ENCODE results near the gene LRRC37A2.
"Not testable (repeated sequence)": the region's sequence is repeated elsewhere in the genome, so short reads cannot be mapped to it uniquely, and the experiment has no call there.

LRRC37A2 gene

DNA sequence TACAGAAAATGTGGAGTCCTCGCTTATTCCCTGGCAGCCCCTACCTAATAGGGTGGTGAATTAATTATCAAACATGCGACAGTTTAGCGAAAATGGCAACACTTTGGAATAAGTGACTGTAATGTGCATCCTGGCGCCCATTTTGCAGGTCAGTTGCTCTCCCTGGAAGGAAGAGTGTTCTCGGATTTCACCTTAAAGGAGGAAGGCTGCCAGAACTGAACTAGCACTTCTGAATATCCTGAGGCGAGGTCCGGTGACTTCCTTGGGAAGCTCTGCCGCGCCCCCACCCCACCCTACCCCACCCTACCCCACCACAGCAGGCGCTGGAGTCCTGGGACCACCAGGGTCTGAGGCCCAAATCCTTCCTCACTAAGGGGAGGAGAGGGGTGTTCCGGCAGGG lies at the start of gene LRRC37A2:
Gene LRRC37A2, plus strand, starts transcription at position 301 of the 400 bp plus-strand sequence. CDS start 245 bp downstream, outside the sequence.
- DNase-seq (ENCODE audit: low read depth in 2 of 2): not testable (repeated sequence)

DNA sequence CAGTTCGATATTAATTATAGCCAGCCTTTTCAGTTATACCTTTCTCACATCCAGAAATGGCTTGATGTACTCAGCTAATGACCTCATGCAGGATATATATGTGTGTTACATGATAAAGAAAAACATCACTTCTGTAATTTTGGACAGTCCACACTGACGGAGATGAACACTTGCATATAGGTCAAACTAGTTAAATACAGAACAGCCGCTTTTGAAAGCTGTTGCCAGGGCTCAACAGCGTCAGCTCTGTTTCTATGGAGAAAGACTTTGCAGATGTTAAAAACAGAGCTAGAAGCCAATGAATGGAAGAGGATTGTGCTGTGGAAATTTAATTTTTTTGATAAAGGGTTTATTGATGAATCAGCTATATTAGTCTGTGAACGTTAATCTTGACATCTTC lies 44.6 kb upstream of the LRRC37A2 start:
- not testable (repeated sequence) for DNase-seq (ENCODE audit: low read depth in 2 of 2)

DNA sequence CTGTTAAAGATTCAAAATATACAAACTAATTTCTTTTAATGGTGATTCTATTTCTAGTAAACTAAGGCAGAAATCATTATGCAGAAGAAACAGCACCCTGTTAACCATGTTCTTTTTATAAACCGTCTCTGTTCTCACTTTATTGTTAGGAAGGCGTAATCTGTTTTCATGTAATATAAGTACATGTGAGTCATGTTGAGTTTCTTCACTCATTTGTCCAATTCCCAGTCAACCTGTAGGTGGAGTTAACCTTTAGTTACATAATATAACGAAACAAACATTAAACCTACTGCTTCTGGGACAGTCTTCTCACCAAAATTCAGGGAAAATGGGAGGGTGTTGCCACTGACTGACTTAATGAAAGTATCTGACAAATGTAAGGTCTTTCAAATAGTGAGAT lies 37.8 kb upstream of the LRRC37A2 start:
- not testable (repeated sequence) for DNase-seq (ENCODE audit: low read depth in 2 of 2)

DNA sequence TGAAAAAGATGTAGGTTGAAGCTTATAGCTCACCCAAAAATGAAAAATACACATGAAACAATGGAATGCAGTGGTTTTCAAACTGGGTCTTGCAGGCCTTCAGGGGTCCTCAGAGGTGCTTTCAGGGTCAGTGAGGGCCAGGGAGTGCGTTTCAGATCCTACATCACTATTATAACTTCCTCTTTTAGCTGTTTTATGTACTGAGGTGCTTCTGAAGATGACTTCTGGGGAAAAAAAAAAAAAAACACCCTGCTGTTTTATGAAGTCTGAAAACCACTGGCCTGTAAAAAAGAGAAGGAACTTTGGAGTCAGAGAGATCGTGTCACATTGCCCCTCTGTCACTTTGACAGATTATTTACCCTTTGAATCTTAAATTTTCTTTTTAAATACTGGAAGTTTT lies 36.7 kb upstream of the LRRC37A2 start:
- DNase-seq (ENCODE audit: low read depth in 2 of 2): not testable (repeated sequence)

DNA sequence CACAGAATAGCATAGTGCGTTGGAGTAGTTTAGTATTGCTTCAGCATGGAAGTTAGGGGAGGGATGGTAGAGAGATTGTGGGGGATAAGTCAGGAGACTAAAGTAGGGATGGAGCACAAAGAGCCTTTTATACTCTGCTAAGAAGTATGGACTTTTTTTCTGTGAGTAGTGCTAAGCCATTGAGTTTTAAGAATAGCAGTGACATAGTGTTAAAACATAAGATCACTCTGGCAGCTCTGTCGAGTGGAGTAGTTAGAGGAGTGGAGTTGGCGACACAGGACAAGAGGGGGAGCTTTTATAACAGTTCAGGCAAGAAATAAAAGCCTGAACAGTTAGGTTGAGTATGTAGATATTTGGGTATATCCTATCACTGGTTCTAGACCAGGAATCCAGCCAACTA lies 33.4 kb upstream of the LRRC37A2 start:
- not testable (repeated sequence) for DNase-seq (ENCODE audit: low read depth in 2 of 2)

DNA sequence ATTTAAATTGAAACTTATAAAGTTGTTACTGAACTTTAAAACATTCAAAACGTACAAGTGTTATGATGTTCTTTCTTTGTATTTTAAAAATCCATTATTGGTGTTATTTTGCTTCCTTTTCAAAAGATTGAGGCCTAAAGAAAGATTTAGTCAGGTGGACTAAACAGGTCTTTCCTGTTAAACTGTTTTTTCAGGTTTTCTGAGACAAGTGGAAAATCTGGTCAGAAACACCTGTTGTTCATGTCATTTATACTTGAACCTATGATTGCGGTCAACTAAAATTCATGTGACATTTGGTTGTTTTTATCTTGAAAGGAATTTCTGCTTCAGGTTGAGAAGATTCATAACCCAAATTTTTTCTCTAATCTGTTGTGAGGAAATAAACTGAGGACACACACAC lies 31.0 kb upstream of the LRRC37A2 start:
- not testable (repeated sequence) for DNase-seq (ENCODE audit: low read depth in 2 of 2)

DNA sequence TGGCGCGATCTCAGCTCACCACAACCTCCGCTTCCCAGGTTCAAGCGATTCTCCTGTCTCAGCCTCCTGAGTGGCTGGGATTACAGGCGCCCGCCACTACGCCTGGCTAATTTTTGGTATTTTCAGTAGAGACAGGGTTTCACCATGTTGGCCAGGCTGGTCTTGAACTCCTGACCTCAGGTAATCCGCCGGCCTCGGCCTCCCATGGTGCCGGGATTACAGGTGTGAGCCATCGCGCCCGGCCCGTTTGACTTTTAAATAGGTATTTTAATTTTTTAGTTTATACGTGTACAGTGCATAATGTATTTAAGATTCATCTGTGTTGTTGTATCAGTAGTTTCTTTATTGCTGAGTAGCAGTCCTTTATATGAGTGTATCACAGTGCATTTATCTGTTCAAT lies 20.2 kb upstream of the LRRC37A2 start:
- DNase-seq (ENCODE audit: low read depth in 2 of 2): not testable (repeated sequence)

DNA sequence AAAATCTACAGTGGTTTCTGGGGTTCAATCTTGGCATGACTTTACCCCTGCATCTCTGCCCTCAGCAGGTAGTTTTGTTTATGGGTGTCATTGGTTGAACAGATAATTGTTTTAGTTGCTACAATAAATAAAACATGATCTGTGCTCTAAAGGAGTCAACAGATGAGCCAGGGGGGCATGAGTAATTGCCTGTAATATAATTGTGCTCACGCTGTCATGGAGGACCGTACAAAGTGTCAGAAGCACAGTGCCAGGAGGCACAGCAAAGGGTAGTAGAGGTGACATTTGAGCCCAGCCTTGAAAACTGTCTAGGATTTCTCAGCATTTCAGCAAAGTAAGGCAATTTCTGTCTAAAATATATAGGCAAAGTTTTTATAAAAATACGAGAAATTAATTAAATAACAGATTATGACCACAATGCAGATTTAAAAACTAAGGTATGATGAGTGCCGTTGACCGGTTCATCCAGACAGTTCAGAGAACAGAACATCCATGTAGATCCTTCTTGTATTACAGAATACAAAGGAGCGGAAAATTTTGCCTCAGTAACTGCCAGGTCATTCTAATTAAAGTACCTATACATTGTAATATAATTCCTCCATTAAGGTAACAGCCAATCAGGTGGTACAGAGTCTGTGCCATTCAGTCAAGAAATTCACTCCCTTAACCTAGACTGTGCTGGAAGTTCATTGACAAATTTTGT lies 12.7 kb upstream of the LRRC37A2 start:
- not testable (repeated sequence) for DNase-seq (ENCODE audit: low read depth in 2 of 2)

DNA sequence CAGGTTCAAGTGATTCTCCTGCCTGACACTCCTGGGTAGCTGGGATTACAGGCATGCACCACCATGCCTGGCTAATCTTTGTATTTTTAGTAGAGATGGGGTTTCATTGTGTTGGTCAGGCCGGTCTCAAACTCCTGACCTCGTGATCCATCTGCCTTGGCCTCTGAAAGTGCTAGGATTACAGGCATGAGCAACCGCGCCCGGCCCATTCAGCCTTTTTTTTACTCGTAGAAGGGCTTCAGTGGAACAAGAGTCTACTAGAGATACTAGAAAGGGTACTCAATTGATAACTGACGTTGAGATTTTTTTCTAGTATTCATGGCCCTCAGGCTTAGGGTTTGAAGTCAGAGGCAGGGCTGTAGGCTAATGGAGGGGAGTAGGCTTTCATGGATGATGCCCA lies 6.4 kb upstream of the LRRC37A2 start:
- DNase-seq (ENCODE audit: low read depth in 2 of 2): not testable (repeated sequence)

DNA sequence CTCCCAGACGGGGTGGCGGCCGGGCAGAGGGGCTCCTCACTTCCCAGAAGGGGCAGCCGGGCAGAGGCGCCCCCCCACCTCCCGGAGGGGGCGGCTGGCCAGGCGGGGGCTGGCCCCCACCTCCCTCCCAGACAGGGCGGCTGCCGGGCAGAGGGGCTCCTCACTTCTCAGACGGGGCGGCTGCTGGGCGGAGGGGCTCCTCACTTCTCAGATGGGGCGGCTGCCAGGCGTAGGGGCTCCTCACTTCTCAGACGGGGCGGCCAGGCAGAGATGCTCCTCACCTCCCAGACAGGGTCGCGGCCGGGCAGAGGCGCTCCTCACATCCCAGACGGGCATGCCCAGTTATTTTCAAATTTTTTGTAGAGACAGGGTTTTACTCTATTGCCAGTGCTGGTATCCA lies 22.4 kb downstream of the LRRC37A2 start:
- DNase-seq (ENCODE audit: low read depth in 2 of 2): not testable (repeated sequence)

DNA sequence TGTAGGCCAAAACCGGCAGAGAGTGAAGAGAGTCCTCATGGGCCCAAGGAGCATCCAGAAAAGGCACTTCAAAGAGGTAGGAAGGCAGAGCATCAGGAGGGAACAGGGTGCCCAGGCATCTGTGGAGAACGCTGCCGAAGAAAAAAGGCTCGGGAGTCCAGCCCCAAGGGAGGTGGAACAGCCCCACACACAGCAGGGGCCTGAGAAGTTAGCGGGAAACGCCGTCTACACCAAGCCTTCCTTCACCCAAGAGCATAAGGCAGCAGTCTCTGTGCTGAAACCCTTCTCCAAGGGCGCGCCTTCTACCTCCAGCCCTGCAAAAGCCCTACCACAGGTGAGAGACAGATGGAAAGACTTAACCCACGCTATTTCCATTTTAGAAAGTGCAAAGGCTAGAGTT lies 36.3 kb downstream of the LRRC37A2 start:
- not testable (repeated sequence) for DNase-seq (ENCODE audit: low read depth in 2 of 2)

DNA sequence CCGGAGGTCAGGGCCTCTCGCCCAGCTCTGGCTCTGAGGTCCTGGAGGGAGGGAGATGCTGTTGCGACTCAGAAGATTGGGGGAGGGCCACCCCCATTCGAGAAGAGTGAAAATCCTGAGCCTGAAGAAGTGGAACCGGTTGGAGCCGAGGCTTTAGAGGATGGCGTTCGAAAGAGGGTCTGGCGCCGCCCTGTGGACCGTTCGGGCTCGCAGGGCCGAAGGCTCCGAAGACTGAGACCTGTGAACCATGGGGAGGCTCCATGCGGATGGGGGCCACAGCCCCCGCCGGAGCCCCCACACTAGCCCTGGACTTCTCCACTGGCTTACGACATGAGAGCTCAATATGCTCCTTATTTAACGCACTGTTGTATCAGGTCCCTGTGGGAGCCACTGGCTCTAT lies 46.9 kb downstream of the LRRC37A2 start:
- DNase-seq (ENCODE audit: low read depth in 2 of 2): not testable (repeated sequence)

DNA sequence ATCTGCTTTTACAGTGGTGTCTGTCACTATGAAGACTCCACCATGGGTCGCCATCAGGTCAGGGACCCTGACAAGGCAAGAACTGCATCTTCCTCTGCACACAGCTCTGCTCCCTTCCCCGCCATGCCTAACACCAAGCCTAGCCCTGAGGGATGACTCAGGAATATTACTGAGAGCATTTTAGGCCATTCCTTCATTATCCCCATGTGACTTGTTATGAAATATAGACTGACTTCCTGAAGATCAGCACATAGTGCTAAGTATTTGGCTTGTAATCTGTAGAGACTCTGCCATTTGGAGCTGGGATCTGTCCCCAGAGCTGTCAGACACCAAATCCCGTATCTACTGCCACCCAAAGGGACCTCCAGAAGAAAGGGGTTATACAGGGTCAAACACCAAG lies 47.8 kb downstream of the LRRC37A2 start:
- not testable (repeated sequence) for DNase-seq (ENCODE audit: low read depth in 2 of 2)

DNA sequence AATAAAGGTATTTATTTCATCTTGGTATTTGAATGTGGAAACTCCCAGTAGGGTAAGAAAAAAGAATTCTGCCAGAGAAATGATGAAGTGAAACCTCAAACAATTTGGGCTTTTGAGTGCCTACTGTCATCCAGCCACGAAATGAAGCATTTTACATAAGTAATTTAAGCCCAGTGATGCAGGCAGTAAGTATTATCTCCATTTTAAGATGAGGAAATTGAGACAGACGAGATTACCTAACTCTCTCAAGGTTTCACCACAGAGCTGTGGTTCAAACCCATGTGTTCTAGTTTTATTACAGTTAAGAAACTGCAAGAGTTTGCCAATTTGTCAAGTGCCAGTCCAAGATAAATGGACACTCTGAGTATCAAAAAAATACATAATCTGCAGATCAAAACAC lies 54.0 kb downstream of the LRRC37A2 start:
- DNase-seq (ENCODE audit: low read depth in 2 of 2): not testable (repeated sequence)

DNA sequence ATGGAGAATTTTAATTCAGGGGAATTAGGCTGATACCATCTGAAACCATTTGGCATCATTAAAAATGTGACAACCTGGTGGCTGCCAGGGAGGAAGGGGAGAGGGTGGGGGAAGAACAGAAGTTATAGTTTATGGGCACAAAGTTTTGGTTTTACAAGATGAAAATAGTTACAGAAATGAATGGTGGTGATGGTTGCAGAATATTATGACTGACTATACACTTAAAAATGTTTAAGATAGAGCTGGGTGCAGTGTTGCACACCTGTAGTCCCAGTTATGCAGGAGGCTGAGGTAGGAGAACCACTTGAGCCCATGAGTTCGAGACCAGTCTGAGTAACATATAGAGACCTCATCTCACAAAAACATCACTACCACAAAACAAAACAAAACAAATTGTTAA lies 54.7 kb downstream of the LRRC37A2 start:
- DNase-seq (ENCODE audit: low read depth in 2 of 2): not testable (repeated sequence)

DNA sequence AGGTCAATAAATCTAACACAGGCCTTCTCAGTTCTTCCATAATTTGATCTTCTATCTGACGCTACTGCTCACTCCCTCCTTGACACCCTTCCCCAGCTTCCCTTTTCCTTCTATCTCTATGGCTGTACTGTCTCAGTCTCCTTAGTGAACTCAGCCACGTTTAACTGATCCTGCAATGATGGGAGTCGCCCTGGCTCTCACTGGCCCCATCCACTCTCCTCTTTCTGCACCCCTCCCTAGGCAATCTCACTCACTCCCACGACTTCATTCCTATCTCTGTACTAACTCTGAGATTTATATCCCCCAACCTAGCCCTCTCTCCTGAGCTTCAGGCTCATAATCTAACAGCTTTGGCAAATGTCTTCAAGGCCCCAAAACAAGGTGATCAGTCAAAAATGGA lies 59.5 kb downstream of the LRRC37A2 start:
- not testable (repeated sequence) for DNase-seq (ENCODE audit: low read depth in 2 of 2)

DNA sequence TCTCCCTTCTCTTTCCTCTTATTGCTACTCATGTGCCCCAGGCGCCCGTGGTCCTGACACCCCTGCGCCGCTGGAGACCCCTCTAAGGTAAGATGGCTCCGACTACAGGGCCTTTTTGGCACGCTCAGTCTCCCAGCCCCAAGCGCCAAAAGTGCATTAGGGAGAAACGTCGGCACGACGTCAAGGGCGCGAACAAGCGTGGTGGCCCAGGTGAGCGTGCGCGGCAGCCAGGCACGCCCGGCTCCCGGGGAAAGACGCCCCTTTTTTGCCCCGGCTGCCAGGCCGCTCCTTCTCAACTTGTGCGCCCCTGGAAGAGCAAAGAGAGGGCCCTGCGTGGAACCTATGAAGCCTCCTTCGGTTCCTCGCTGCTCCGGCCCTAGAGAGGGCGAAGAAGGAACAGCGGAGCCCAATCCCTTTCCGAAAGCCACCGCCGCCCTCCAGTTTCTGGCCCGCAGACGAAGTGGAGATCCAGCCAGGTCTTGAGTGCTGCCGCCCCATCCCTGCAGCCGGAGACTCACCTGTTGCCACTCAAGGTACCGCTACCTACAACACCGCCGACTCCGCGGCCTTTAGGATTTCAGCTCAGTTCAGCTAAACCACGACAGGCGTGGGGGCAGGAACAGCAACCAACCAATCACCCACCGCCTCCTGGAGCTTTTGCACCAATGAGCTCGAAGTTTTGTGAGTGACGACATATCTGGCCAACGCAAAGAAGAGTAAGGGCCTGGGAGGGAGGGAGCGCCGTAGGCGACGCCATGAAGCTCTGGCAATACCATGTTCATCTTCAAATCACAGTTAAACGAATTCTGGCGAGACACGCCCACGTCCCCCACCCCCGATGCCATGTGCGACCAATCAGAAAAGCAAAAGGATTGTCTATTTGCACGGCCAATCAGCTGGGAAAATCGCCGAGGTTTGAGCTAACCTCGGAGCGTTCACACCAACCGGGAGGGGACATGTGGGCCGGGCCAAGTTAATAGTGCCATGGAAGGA lies 67.1 kb downstream of the LRRC37A2 start, which contains the start of gene ARL17A:
Gene ARL17A, minus strand, starts transcription at position 609 of the 993 bp plus-strand sequence. CDS start 3,369 bp downstream, outside the sequence.
- DNase-seq (ENCODE audit: low read depth in 2 of 2): peak; percentile 17 to 66

DNA sequence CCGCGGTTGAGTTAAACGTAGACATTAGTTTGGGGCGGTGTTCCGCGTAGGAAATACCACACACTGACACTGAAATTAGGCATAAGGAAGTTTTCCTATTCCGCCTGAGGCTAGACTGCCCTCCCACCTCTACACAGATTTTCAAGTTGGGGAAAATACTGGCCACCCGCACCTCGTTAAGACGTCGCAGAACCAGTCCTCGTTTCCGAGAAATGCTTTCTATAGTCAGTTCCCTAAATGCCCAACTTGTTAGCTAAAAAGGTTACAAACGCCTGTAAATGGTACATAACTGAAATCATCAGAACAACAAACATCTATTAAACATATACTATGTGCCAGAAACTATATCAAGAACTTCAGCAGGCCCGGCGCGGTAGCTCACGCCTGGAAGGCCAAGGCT lies 67.8 kb downstream of the LRRC37A2 start:
- DNase-seq (ENCODE audit: low read depth in 2 of 2): not testable (repeated sequence)

DNA sequence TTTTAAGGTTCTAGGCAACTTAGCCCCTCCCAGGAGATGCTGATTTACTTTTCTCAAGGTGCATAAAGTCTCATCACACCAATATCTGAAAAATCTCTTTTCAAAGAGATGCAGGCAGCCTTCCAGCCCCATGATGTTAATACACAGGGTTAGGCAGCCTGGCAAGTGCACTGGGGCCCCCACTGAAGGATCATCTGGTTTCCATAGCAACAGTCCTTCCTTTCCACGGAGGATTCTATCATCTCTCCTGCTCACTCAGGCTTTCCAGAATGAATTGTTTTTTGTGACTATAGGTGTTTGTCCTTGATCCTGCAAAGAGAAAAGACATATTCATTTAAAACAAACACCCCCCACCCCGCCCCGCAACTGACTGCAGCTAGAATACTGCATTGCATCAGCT lies 73.2 kb downstream of the LRRC37A2 start:
- not testable (repeated sequence) for DNase-seq (ENCODE audit: low read depth in 2 of 2)

DNA sequence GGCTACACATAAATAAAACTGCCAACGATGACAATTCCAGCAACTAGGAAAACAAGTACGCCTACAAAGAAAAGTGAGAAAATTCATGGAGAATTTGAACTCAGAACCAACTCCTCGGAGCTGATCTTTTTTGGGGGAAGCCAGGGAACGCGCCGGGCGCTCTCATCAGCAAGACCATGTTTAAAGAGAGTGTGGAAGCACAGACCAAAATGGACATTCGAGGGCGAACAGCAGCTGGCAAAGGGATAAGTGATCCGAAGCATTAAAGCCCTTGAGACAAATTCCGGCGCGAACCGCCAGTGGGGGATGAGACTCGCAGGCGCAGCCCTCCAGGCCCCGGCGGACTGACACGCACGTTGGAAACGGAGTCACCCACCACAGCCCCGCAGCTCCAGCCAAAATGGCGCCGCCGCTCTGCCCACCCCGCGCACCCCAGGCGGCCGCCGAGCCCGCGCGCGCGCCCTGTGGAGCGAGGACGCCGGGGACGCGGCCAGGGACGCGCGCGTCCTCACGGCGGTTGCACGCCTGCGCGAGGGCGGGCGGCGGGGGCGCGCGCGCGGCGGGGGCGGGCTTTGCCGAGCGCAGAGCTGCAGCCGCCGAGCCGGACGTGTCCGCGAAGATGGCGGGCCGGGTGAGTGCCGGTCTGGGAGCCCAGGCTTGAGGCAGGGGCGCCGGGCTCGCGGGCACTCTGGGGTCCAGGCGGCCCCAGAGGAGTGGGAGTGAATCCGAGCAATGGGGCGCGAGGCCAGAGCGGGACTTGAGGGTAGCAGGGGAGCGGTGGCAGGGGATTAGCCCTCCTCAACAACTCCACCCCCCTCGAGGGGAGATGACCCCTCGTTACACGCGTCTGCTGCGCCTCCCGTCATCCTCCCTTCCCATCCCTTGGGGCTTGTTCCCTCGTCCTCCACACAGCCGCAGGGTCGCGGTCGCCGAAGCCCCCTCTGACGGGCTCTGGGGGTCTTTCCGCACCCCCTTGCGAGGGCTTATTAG lies 78.2 kb downstream of the LRRC37A2 start, which contains the start of gene NSF:
Gene NSF, plus strand, starts transcription at position 513 of the 990 bp plus-strand sequence. Its CDS starts 107 bp downstream, at position 620.
- not testable (repeated sequence) for DNase-seq (ENCODE audit: low read depth in 2 of 2)

DNA sequence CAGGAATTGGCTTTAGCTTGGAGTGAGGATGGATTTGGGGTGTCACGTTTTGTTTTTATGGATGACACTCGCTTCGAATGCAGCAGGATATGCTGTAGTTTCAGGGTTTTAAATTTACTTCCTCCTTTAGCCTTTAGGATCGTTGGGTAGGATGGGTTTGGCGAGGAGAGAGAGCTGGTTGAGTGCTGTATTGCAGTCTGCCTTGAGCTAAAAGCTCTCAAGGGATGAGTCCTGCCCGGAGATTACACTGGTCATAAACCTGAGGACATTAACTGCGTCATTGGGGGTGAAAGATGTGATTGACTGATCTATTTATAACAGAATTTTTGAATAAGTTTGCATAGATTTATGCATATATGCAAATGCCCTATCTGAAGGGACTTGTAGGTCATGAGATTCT lies 79.1 kb downstream of the LRRC37A2 start:
- not testable (repeated sequence) for DNase-seq (ENCODE audit: low read depth in 2 of 2)
